OCI-LY1 (cell line): ENCODE measurements around the gene NT5DC1.

ENCODE experiments used
- H2AFZ ChIP-seq: fragments of 200-600 bp; sonication (generic), shearing (Covaris generic); 2 replicates; pipeline ENCODE4 v1.6.0; 2014; ENCODE audit warnings: antibody characterized with exemption, mild to moderate bottlenecking, low read length
- H3F3A ChIP-seq: fragments of 200-600 bp; sonication (generic), shearing (Covaris generic); 2 replicates; pipeline ENCODE4 v1.6.0; 2014; ENCODE audit warnings: mild to moderate bottlenecking, antibody characterized with exemption, low read length, moderate library complexity; ENCODE audit not compliant: insufficient read depth
- H3K27ac ChIP-seq: fragments of 200-600 bp; sonication (generic); 2 replicates; pipeline ENCODE4 v1.5.1; 2014; ENCODE audit warnings: low read length, mixed run types, mild to moderate bottlenecking, low read depth; ENCODE audit not compliant: poor library complexity, severe bottlenecking
- H3K27me3 ChIP-seq: fragments of 200-600 bp; sonication (generic); 2 replicates; pipeline ENCODE4 v1.6.0; 2014; ENCODE audit warnings: antibody characterized with exemption, mild to moderate bottlenecking, low read length, moderate library complexity; ENCODE audit not compliant: insufficient read depth
- H3K36me3 ChIP-seq: fragments of 200-600 bp; sonication (generic); 2 replicates; pipeline ENCODE4 v1.6.1; 2014; ENCODE audit warnings: mild to moderate bottlenecking, antibody characterized with exemption, low read length, moderate library complexity, mixed read lengths; ENCODE audit not compliant: insufficient read depth
- H3K4me1 ChIP-seq: fragments of 200-600 bp; sonication (generic); 2 replicates; pipeline ENCODE4 v1.5.1; 2014; ENCODE audit warnings: mild to moderate bottlenecking, low read length, moderate library complexity; ENCODE audit not compliant: insufficient read depth, severe bottlenecking
- H3K4me2 ChIP-seq: fragments of 200-600 bp; sonication (generic), shearing (Covaris generic); 2 replicates; pipeline ENCODE4 v1.6.1; 2014; ENCODE audit warnings: low read length
- H3K4me3 ChIP-seq: fragments of 200-600 bp; sonication (generic); 2 replicates; pipeline ENCODE4 v1.5.1; 2014; ENCODE audit warnings: low read length, low read depth, mild to moderate bottlenecking, mixed read lengths; ENCODE audit not compliant: poor library complexity, severe bottlenecking
- H3K79me2 ChIP-seq: fragments of 200-600 bp; shearing (Covaris generic); 2 replicates; pipeline ENCODE4 v1.6.1; 2016; ENCODE audit warnings: mixed run types, low read length, mixed read lengths; ENCODE audit not compliant: insufficient read depth
- H3K9ac ChIP-seq: fragments of 200-600 bp; sonication (generic), shearing (Covaris generic); 2 replicates; pipeline ENCODE4 v1.6.1; 2014; ENCODE audit warnings: mild to moderate bottlenecking, low read length, mixed read lengths
- H3K9me2 ChIP-seq: fragments of 200-600 bp; sonication (generic), shearing (Covaris generic); 2 replicates; pipeline ENCODE4 v1.6.1; 2014; ENCODE audit warnings: low read depth, mild to moderate bottlenecking, low read length, mixed read lengths
- H3K9me3 ChIP-seq: fragments of 200-600 bp; shearing (Covaris generic); 2 replicates; pipeline ENCODE4 v1.6.1; 2014; ENCODE audit warnings: low read length, mixed read lengths
- H4K20me1 ChIP-seq: fragments of 200-600 bp; sonication (generic), shearing (Covaris generic); 2 replicates; pipeline ENCODE4 v1.6.0; 2016; ENCODE audit warnings: mild to moderate bottlenecking, low read length; ENCODE audit not compliant: insufficient read depth
- CTCF ChIP-seq: fragments of 200-600 bp; sonication (generic), shearing (Covaris generic); IDR thresholded peaks from 2 replicates; pipeline ENCODE4 v1.5.1; 2017; ENCODE audit warnings: mild to moderate bottlenecking, antibody characterized with exemption, low read length, moderate library complexity, mixed read lengths
- EZH2 ChIP-seq: fragments of 200-600 bp; sonication (generic), shearing (Covaris generic); IDR thresholded peaks from 2 replicates; pipeline ENCODE4 v1.8.0; 2017; ENCODE audit warnings: borderline replicate concordance, mixed run types, mild to moderate bottlenecking, antibody characterized with exemption, low read length, moderate library complexity, mixed read lengths

NT5DC1 gene

GRCh38 chr6:116206231-116206903 is 105.7 kb downstream of the NT5DC1 start:
- Histone ChIP-seq H3K4me3 (no peak overlapping the region), H3F3A (no peaks in the 10 kb centered on the region), H3K9me2 (no peaks in the 10 kb centered on the region), H3K79me2 (no peaks in the 10 kb centered on the region), H2AFZ (no peak overlapping the region), H3K4me2 (no peak overlapping the region), H3K27me3 (no peaks in the 10 kb centered on the region), H3K36me3 (no peaks in the 10 kb centered on the region), H3K27ac (no peak overlapping the region), H3K4me1 (no peaks in the 10 kb centered on the region), H3K9ac (no peak overlapping the region), H4K20me1 (no peaks in the 10 kb centered on the region), H3K9me3 (no peaks in the 10 kb centered on the region)
- TF ChIP-seq CTCF (no peak), EZH2 (no peak)

DNA sequence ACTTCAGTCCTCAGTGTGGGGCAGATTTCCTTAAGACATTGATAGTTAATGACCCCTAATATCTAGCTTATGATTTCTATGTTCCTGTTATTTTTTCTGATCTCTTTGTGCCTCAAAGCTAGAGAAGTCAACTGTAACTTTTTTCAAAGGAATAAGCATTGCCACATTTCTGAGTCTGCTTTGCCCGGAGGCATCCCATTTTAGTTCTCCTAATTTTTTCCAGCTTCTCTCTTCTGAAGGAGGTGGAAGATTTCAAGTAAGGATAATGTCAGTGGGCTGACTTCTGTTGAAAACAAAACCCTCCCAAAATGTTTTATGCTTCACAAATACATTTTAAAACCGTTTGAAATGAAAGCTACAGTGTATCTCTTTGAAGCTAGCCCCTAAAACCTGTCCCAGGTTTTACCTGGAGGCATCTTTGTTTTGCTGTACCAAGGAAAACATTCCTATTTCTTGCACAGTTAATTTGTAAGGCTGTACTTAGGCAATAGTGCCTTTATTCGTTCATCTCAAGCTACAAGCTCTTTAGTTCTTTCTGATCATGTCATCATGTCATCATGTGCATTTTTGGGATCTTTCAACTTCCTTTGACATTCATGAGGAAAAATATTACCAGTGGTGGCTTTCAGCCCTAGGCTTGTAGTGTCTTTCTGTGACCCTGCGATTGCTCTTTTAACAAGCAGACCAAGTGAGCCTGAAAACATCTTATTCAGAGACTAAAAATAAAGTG is 107.6 kb downstream of the NT5DC1 start:
- Histone ChIP-seq H3K27ac (no peak overlapping the region), H3K9me3 (no peaks in the 10 kb centered on the region), H3K9me2 (no peaks in the 10 kb centered on the region), H3K4me2 (no peak overlapping the region), H3K4me1 (no peaks in the 10 kb centered on the region), H3K9ac (no peak overlapping the region), H4K20me1 (no peaks in the 10 kb centered on the region), H2AFZ (no peak overlapping the region), H3K36me3 (no peaks in the 10 kb centered on the region), H3K27me3 (no peaks in the 10 kb centered on the region), H3F3A (no peaks in the 10 kb centered on the region), H3K4me3 (no peak overlapping the region), H3K79me2 (no peaks in the 10 kb centered on the region)
- no peak for TF ChIP-seq EZH2
- TF ChIP-seq CTCF = no peak

GRCh38 chr6:116210316-116210715 is 109.7 kb downstream of the NT5DC1 start:
- H3K4me2 ChIP-seq = no peak overlapping the region
- H3K79me2 ChIP-seq = no peaks in the 10 kb centered on the region
- H4K20me1 ChIP-seq = no peaks in the 10 kb centered on the region
- TF ChIP-seq CTCF = no peak
- no peak for TF ChIP-seq EZH2
- no peaks in the 10 kb centered on the region for H3K9me3 ChIP-seq
- no peaks in the 10 kb centered on the region for H3K36me3 ChIP-seq
- no peaks in the 10 kb centered on the region for H3K27me3 ChIP-seq
- no peak overlapping the region for H3K9ac ChIP-seq
- H3K27ac ChIP-seq = no peak overlapping the region
- H3K9me2 ChIP-seq = no peaks in the 10 kb centered on the region
- no peak overlapping the region for H3K4me3 ChIP-seq
- H3K4me1 ChIP-seq = no peaks in the 10 kb centered on the region
- no peaks in the 10 kb centered on the region for H3F3A ChIP-seq
- H2AFZ ChIP-seq = no peak overlapping the region
